Stimulated activated CD8-positive, alpha-beta memory T cell treated with anti-CD3 and anti-CD28 coated beads, Interleukin-12 subunit alpha, Interleukin-12 subunit beta, amount 100 ng/mL, for 1 hour (primary cell): ENCODE measurements around the gene IRF2.
"Not testable (repeated sequence)": the region's sequence is repeated elsewhere in the genome, so short reads cannot be mapped to it uniquely, and the experiment has no call there.

Experiments
- DNase-seq: peaks from one replicate; pipeline ENCODE4 v3.0.0-alpha.2; 2020; ENCODE audit warnings: low read depth

IRF2 gene

DNA sequence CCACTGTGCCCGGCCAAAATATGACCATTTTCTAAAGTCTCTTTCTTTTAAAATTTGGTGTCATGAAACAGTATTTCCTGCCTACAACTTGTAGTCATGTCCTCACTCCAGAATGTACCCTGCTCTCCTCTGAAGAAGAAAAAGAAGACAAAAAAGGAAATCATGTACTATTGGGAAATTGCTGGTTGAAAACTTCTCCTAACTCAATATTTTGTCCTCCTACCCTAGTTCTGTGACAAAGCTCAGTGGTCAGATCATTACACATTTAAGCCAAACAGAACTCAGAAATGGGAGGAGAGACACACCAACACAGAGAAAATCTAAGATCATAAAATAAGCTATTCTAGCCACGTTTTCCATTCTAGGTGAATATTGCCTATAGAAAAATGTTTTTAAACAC is 127.7 kb downstream of the IRF2 start:
- DNase-seq, result no peak

DNA sequence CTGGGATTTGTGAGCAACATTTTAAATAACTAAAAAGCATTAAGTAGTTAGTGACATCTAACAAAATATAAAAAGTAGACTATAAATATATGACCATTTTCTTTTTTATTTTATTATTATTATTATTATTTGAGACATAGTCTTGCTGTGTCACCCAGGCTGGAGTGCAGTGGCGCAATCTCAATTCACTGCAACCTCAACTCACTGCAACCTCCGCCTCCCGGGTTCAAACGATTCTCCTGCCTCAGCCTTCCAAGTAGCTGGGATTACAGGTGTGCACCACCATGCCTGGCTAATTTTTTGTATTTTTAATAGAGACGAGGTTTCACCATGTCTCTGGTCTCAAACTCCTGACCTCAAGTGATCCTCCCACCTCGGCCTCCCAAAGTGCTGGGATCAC is 128.1 kb downstream of the IRF2 start:
- not testable (repeated sequence) for DNase-seq

DNA sequence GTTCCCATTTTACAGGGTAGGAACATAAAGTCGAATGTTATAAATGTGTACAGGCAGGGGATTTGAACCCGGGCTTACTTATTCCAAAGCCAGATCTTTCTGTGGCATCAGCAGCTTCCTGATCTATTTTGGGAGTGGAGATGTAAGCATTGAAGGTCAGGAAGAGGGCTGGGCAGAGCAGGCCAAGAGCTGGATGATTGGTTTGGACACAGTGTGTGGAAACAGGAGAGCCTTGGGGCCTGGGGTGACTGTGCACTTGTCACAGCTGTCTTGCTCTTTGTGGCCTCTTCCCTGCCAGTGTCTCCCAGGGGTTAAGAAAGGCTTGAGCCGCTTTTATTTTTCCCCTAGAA is 128.8 kb downstream of the IRF2 start:
- no peak for DNase-seq

DNA sequence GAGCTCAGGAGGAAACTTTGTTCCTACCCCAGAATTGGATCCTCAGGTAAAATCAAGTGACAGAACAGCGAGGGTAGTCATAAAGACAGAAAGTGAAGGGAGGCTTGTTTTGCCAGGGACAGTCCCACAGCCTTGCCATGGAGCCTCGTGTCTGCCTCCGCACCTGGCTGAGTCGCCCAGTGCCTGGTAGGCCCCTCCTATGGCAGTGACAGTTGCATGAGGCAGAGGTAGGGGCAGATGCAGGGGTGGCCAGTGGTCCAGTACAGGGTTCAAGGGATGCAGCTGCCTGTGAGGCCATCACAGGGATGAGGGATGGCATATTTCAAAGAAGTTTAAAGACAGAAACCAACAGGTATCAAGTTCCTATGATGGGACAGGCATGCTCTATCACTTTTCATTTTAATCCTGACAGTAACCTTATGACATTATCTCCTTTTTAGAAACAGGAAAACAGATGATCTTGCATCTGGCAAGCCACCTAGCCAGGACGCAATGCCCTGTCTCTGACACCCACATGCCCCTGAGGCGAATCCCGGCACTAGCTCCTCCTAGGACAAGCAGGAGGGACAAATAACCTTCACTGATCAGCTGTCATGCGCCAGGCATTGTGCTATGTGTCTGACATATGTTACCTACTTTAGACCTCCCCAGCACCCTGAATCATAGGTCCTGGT is 129.3 kb downstream of the IRF2 start:
- DNase-seq, result no peak

DNA sequence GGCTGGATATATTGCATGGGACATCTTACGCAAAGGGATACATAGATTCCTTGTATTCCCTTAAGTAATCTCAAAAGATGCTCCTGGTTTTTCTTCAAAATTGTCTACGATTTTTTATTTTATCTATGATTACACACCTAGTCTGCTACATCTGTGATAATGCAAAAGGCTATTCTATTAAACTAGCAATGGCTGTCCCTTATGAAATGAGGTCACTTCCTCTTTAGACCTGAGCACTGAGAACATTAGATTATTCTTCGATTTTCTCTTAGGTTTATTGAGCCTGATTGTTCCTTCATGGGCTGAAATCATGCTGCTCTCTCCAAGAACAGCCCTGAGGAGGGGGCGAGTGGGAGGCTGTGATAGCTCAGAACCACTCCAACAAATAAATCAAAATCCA is 129.9 kb downstream of the IRF2 start:
- no peak for DNase-seq

DNA sequence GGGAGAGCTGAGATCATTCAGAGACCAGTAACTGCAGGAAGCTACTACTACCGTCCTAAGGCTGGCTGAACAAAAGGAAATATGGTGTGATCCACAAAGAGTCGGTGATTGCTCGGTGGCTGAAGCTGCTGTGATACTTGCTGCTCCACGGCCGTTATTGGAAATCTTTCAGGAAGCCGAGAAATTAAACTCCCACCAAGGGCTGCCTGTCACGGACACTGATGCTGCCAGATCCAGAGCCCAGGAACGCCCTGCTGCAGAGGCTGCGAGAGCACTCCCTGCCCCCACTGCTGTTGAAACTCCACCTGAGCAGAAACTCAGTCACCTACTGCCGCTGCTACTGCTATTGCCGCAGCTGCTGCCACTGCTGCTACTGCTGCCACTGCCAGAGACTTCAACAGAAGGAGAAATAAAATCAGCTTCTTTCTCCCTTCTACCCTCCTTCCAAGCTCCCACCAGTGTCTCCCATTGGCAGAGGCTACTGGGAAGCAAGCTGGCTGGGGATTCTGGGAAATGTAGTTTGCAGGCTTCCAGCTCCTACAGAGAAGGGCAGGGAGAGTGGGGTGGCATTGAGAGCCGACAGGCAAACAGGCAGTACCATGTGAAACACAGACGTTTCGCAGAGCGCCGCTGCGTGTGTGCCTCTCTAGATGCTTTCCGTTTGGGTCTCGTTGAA is 130.7 kb downstream of the IRF2 start:
- no peak for DNase-seq

DNA sequence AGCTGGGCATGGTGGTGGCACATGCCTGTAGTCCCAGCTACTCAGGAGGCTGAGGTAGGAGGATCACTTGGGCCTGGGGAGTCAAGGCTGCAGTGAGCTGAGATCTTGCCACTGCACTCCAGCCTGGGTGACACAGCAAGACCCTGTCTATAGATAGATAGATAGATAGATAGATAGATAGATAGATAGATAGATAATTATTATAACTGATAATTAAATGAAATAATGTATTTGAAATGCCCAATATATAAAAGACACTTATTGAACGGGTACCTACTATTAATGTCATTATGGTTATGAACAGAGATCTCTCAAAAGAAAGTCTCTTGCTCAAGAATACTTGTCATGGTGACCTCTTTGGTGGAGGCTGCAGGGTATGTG is 131.5 kb downstream of the IRF2 start:
- not testable (repeated sequence) for DNase-seq

DNA sequence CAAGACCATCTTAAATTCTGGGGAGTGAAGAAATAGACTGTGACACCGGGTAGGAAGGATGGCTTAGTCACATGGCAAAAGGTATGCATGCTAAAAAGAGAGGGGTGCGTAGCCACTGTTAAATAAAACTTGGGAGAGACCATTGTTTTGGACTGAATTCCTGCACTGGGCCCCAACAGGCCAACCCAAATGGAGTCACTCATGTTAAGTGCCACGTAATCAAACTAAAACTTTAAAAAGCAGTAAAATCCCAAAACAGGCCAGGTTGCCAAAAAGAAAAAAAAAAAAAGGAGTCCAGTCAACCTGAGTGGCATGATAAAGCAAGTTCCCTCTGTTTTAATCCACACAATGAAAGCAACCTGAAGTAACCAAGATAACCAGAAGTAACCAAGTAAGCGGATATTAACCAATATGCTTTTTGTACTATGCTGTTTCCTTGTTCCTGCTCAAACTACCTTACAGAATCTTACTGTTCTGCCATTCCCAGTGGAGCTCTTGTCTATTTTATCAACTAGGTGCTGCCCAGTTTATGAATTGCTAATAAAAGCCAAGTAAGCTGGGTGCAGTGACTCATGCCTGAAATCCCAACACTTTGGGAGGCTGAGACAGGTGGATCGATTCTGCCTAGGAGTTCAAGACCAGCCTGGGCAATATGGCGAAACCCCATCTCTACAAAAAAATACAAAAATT is 132.0 kb downstream of the IRF2 start:
- no peak for DNase-seq

DNA sequence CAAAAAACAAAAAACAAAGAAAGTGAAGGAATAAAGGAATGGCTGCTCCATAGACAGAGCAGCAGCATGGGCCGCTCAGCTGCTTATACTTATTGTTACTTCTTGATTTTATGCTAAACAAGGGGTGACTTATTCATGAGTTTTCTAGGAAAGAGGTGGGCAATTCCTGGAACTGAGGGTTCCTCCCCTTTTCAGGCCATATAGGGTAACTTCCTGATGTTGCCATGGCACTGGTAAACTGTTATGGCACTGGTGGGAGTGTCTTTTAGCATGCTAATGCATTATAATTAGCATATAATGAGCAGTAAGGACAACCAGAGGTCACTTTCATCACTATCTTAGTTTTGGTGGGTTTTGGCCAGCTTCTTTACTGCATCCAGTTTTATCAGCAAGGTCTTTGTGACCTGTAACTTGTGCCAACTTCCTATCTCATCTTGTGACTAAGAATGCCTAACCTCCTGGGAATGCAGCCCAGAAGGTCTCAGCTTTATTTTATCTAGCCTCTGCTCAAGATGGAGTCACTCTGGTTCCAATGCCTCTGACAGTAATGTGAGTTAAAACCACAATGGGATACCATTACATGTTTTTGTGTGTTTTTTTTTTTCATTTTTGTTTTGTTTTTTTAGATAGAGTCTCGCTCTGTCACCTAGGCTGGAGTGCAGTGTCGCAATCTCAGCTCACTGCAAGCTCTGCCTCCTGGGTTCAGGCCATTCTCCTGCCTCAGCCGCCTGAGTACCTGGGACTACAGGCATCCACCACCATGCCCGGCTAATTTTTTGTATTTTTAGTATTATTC is 134.8 kb downstream of the IRF2 start:
- not testable (repeated sequence) for DNase-seq

DNA sequence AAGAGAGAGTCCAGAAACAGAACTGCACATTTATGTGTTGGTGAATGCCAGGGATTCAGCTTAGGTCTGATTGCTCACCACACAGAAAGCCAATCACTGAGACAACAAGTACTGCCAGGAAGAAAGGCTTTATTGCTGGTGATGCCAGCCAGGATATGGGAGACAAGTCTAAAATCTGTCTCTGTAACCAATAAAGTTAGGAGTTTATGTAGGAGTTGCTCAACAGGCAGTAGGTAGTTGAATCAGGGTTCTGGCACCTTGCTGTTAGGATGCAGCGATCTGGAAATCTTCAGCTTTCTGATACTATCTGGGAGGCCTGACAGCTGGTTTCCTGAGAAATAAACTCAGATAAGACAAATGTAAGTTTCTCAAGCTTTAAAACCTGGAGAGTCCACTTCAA is 136.4 kb downstream of the IRF2 start:
- DNase-seq, result no peak
